Ascending aorta (tissue), 2 donors: Measurements from ENCODE around the gene ATF7. TPM values are rescaled to one million over a fixed set of nuclear protein-coding genes. Genes with fewer than 3 reads are reported as not detected.

Experiments used
- DNase-seq, 2 donors: peaks; one replicate each; pipeline ENCODE4 v3.0.0-alpha.2; 2019; ENCODE audit warnings: low spot score in 2 of 2
- H3K27ac ChIP-seq, 2 donors: fragments of 200-600 bp; sonication (generic); one replicate each; pipeline ENCODE4 v1.5.1; 2016 to 2017; ENCODE audit warnings: mild to moderate bottlenecking in 1 of 2
- H3K27me3 ChIP-seq: fragments of 200-600 bp; sonication (generic); one replicate; pipeline ENCODE4 v1.5.1; 2017
- H3K36me3 ChIP-seq, 2 donors: fragments of 200-600 bp; sonication (generic); one replicate each; pipeline ENCODE4 v1.5.1; 2016
- H3K4me1 ChIP-seq, 2 donors: fragments of 200-600 bp; sonication (generic); one replicate each; pipeline ENCODE4 v1.5.1; 2016 to 2017; ENCODE audit warnings: mild to moderate bottlenecking in 1 of 2
- H3K4me3 ChIP-seq, 2 donors: fragments of 200-600 bp; sonication (generic); one replicate each; pipeline ENCODE4 v1.5.1; 2016 to 2017; ENCODE audit warnings: mild to moderate bottlenecking in 1 of 2
- H3K9me3 ChIP-seq, 2 donors: fragments of 200-600 bp; sonication (generic); one replicate each; pipeline ENCODE4 v1.5.1; 2016
- CTCF ChIP-seq, 3 experiments: fragments of 200-600 bp in 2 of 3; fragments of 450-650 bp in 1 of 3; sonication (generic) in 2 of 3; IDR thresholded peaks; one replicate each; pipeline ENCODE4 v1.5.1; 2016 to 2019; ENCODE audit warnings: antibody characterized with exemption in 3 of 3, mild to moderate bottlenecking in 1 of 3, moderate library complexity in 1 of 3
- intact Hi-C: fragments of 100-400 bp; cut with DNase I; formaldehyde crosslinking; loops from one replicate; pipeline ENCODE4 v1.15.1; 2023
- total RNA-seq: library from RNA; depleted of rRNA; stranded (reverse); fragments of >200 nt; gene quantifications from one replicate; pipeline ENCODE4 v1.1.0, GENCODE V29; 2016

ATF7 gene
- total RNA-seq, 1 donor from 2014 or later = 67.6 TPM

- Histone ChIP-seq H3K27ac (peak overlapping the region; percentile 81 to 93), H3K4me3 (peak overlapping the region; percentile 73 to 74), H3K27me3 (no peaks in the 10 kb centered on the region), H3K36me3 (no peaks in the 10 kb centered on the region), H3K9me3 (no peaks in the 10 kb centered on the region), H3K4me1 (peaks cover 0 to 21% of the 10 kb centered on the region in 2 donors)
- TF ChIP-seq CTCF (IDR thresholded peaks at IDR 0.05) = no peak
- no peak for DNase-seq
- intact Hi-C loops = loop anchor here (2.0 kb wide), 1 partner anchor 79 kb away; no protein-coding TSS in a partner anchor
Measured at GRCh38 chr12:53623548-53624385, 2.4 kb downstream of the ATF7 start.

- Histone ChIP-seq H3K9me3 (no peaks in the 10 kb centered on the region), H3K4me3 (peak overlapping the region in 1 of 2 donors; percentile 73), H3K27ac (peak overlapping the region; percentile 32 to 93), H3K27me3 (no peaks in the 10 kb centered on the region), H3K4me1 (peaks cover 0 to 29% of the 10 kb centered on the region in 2 donors), H3K36me3 (no peaks in the 10 kb centered on the region)
- TF ChIP-seq CTCF (IDR thresholded peaks at IDR 0.05) = no peak
- DNase-seq = no peak
- intact Hi-C loops = no loop called here
Measured at GRCh38 chr12:53622724-53623123, 3.5 kb downstream of the ATF7 start.

GRCh38 chr12:53618275-53618674 lies 7.9 kb downstream of the ATF7 start:
- TF ChIP-seq CTCF (IDR thresholded peaks at IDR 0.05) = no peak
- Histone ChIP-seq H3K36me3 (peaks cover 11 to 18% of the 10 kb centered on the region in 2 donors), H3K4me1 (peaks cover 0 to 38% of the 10 kb centered on the region in 2 donors), H3K9me3 (no peaks in the 10 kb centered on the region), H3K27ac (peak overlapping the region; percentile 45 to 49), H3K4me3 (peak overlapping the region; percentile 44 to 49), H3K27me3 (no peaks in the 10 kb centered on the region)
- intact Hi-C loops = no loop called here
- no peak for DNase-seq

DNA sequence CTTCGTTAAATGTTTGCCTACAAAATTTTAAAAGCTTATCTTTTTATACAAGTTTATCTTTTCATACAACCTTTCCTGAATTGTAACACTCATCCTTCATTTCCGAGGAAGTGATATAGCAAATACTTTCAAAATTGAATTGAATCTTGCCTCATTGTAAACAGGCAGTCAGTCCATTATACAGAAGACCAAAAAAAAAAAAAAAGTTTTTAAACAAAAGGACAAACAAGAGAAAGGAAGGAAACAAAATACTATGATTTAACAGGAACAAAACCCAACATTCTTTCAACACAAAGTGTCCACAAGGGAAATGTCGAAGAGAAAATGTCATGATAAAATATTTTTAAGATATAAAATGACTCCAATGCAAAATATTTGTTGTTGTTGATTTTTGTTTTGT lies 8.5 kb downstream of the ATF7 start:
- Histone ChIP-seq H3K27ac (peak overlapping the region; percentile 45 to 49), H3K4me1 (peaks cover 0 to 37% of the 10 kb centered on the region in 2 donors), H3K4me3 (peak overlapping the region; percentile 44 to 49), H3K36me3 (peaks cover 11 to 18% of the 10 kb centered on the region in 2 donors), H3K9me3 (no peaks in the 10 kb centered on the region), H3K27me3 (no peaks in the 10 kb centered on the region)
- no peak for DNase-seq
- TF ChIP-seq CTCF (IDR thresholded peaks at IDR 0.05) = no peak
- intact Hi-C loops = no loop called here

- Histone ChIP-seq H3K9me3 (no peaks in the 10 kb centered on the region), H3K27ac (peak overlapping the region; percentile 45 to 49), H3K27me3 (no peaks in the 10 kb centered on the region), H3K4me3 (no peak overlapping the region), H3K36me3 (peaks cover 11 to 22% of the 10 kb centered on the region in 2 donors), H3K4me1 (peaks cover 0 to 33% of the 10 kb centered on the region in 2 donors)
- TF ChIP-seq CTCF (IDR thresholded peaks at IDR 0.05) = no peak
- DNase-seq = no peak
- intact Hi-C loops = no loop called here
Measured at GRCh38 chr12:53616950-53617349, 9.2 kb downstream of the ATF7 start.
